Measurements from ENCODE around the gene KLHDC8A.

The KLHDC8A gene

DNA sequence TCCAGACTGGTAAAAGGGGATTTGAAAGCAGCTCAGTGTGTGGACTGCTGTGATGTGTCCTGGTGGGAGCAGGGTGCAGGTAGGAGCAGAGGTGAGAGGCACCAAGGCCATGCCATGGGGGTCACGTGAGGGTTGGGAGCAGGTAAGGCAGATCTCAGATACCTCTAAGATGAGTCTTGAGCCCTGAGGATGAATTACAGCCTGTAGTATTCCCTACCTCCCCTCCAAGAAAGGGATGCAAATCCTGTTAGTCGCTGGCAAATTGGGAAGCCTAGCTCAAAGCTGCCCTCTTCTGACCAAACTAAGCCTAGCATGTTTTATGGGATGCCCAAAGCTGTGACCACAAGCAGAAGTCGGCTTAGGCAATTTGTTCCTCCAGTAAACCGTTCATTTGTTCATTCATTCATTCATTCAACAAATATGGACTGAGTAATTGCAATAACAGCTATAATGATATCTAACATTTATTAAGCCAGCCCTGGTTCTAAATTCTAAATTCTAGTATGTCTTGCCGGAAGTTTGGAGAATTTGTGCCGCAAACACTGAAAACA, 31.3 kb downstream of the KLHDC8A start:
- Histone ChIP-seq H3K27ac (ENCODE audit: low read depth, low read length) (no peak overlapping the region), H3K4me3 (ENCODE audit: low read depth in 1 of 2, low read length in 2 of 2) (no peak overlapping the region), H3K27me3 (ENCODE audit: control insufficient read depth in 1 of 2, insufficient read depth in 2 of 2, low read length in 2 of 2) (no peaks in the 10 kb centered on the region), H3K9me3 (ENCODE audit: low read length) (no peaks in the 10 kb centered on the region), H3K9ac (ENCODE audit: low read length) (no peak overlapping the region), H3K36me3 (ENCODE audit: insufficient read depth, low read length) (no peaks in the 10 kb centered on the region), H3K4me1 (ENCODE audit: insufficient read depth, low read length) (no peaks in the 10 kb centered on the region)

DNA sequence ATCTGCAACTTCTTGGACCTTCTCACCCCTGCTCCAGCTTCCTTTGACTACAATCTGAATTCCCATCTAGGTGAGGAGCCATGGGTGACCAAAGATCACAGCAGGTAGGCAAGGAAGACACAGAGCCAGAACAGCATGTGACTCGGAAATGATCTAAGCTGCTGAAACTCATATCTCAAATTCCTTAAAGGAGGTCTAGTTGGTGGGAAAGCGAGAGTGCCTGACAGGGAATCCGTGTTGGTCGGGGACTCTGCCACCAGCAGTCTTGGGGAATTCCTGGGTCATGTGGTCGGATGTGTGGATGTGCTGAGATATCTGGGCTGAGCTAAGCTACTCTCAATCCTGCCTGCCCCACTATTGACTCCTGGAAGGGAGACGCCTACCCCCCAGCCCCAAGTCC, 31.9 kb downstream of the KLHDC8A start:
- peaks cover 2% of the 10 kb centered on the region for H3K4me1 ChIP-seq (ENCODE audit: insufficient read depth, low read length)
- no peaks in the 10 kb centered on the region for H3K36me3 ChIP-seq (ENCODE audit: insufficient read depth, low read length)
- H3K9ac ChIP-seq (ENCODE audit: low read length): no peak overlapping the region
- no peaks in the 10 kb centered on the region for H3K9me3 ChIP-seq (ENCODE audit: low read length)
- no peaks in the 10 kb centered on the region for H3K27me3 ChIP-seq (ENCODE audit: control insufficient read depth in 1 of 2, insufficient read depth in 2 of 2, low read length in 2 of 2)
- no peak overlapping the region for H3K27ac ChIP-seq (ENCODE audit: low read depth, low read length)
- no peak overlapping the region for H3K4me3 ChIP-seq (ENCODE audit: low read depth in 1 of 2, low read length in 2 of 2)

DNA sequence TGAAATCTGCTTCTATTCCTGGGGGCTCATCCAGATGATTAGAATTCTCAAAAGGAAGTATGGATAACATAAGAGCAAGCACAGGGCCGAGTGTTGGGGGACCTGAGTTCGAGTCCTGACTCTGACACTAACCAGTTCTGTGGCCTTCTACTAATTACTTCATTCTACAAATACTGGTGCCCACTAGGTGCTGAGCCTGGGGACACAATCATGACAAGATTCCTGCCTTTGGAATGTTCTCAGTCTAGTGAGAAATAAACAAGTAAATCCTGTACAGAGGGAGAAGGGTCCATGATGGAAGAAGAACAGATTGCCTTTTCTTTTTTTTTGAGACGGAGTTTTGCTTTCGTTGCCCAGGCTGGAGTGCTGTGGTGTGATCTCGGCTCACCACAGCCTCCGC, 32.9 kb downstream of the KLHDC8A start:
- Histone ChIP-seq H3K9ac (ENCODE audit: low read length) (no peak overlapping the region), H3K4me1 (ENCODE audit: insufficient read depth, low read length) (peaks cover 12% of the 10 kb centered on the region), H3K27me3 (ENCODE audit: control insufficient read depth in 1 of 2, insufficient read depth in 2 of 2, low read length in 2 of 2) (no peaks in the 10 kb centered on the region)

DNA sequence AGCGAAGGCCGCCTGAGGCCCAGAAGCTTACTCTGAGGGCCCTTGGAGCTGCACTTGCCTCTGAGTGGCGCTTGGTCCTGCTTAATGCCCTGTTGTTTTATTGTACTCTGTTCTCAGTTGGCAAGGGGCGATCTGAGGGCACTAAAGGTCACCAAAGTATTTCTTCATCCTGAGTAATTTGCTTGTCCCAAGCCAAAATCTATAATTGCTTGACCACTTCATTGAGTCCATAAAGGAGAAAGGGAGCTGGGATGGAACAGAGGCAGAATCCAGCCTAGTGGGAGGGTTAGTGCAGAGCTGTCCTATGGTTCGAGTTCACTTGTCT, 34.8 kb downstream of the KLHDC8A start:
- H3K4me3 ChIP-seq (ENCODE audit: low read depth in 1 of 2, low read length in 2 of 2): peak overlapping the region in 1 of 2 donors; percentile 74
- H3K9ac ChIP-seq (ENCODE audit: low read length): no peak overlapping the region
- no peaks in the 10 kb centered on the region for H3K27me3 ChIP-seq (ENCODE audit: control insufficient read depth in 1 of 2, insufficient read depth in 2 of 2, low read length in 2 of 2)
- H3K27ac ChIP-seq (ENCODE audit: low read depth, low read length): no peak overlapping the region
- no peaks in the 10 kb centered on the region for H3K9me3 ChIP-seq (ENCODE audit: low read length)
- H3K36me3 ChIP-seq (ENCODE audit: insufficient read depth, low read length): no peaks in the 10 kb centered on the region
- H3K4me1 ChIP-seq (ENCODE audit: insufficient read depth, low read length): peaks cover 27% of the 10 kb centered on the region

More for the DNA sequence above, 32.9 kb downstream of the KLHDC8A start:
- Histone ChIP-seq H3K36me3 (ENCODE audit: insufficient read depth, low read length) (no peaks in the 10 kb centered on the region), H3K27ac (ENCODE audit: low read depth, low read length) (no peak overlapping the region), H3K4me3 (ENCODE audit: low read depth in 1 of 2, low read length in 2 of 2) (no peak overlapping the region), H3K9me3 (ENCODE audit: low read length) (no peaks in the 10 kb centered on the region)

DNA sequence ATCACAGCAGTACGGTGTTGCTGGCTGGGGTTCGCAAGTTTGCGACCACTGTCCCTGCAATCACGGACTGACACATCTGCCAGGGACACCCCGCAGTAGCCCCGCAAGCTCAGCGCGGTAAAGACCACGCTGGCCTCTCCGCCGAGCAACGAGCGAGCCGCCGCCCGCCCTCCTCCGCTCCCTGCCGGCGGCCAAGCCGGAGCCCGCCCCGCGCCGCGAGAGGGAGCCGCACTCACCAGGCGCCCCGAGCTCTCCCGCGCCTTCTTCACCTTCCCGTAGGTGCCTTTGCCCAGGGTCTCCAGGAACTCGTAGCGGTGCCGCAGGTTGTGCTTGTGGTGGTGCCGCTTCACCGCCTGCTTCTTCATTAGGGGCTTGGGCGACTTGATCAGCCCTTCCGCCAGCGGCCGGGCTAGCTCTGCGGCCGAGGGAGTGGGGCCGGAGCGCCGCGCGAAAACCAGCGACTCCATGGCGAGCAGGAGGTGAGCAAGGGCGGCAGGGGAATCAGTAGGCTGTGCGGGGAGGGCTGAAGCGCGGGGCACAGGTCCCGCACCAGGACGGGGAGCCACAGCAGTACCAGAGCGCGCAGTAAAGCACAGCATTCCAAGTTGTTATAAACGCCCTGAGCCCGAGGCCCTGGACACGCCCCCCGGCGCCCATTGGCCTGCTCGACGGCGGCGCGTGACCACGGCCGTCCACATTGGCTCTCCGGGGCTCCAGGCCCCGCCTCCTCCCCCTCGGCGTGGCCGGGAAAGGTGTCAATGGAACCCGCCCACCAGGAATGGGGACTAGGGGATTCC, 35.4 kb downstream of the KLHDC8A start, which contains the start of gene NUAK2:
Gene NUAK2 (minus strand): TSS at position 584 of the 797 bp plus-strand sequence. CDS start 117 bp downstream, at position 467.
- Histone ChIP-seq H3K4me1 (ENCODE audit: insufficient read depth, low read length) (peaks cover 27% of the 10 kb centered on the region), H3K9me3 (ENCODE audit: low read length) (no peaks in the 10 kb centered on the region), H3K4me3 (ENCODE audit: low read depth in 1 of 2, low read length in 2 of 2) (peak within 1 kb of the TSS; percentile 61 to 74), H3K9ac (ENCODE audit: low read length) (peak within 1 kb of the TSS; percentile 49), H3K36me3 (ENCODE audit: insufficient read depth, low read length) (no peaks in the 10 kb centered on the region), H3K27me3 (ENCODE audit: control insufficient read depth in 1 of 2, insufficient read depth in 2 of 2, low read length in 2 of 2) (no peaks in the 10 kb centered on the region), H3K27ac (ENCODE audit: low read depth, low read length) (peak within 1 kb of the TSS; percentile 40)

DNA sequence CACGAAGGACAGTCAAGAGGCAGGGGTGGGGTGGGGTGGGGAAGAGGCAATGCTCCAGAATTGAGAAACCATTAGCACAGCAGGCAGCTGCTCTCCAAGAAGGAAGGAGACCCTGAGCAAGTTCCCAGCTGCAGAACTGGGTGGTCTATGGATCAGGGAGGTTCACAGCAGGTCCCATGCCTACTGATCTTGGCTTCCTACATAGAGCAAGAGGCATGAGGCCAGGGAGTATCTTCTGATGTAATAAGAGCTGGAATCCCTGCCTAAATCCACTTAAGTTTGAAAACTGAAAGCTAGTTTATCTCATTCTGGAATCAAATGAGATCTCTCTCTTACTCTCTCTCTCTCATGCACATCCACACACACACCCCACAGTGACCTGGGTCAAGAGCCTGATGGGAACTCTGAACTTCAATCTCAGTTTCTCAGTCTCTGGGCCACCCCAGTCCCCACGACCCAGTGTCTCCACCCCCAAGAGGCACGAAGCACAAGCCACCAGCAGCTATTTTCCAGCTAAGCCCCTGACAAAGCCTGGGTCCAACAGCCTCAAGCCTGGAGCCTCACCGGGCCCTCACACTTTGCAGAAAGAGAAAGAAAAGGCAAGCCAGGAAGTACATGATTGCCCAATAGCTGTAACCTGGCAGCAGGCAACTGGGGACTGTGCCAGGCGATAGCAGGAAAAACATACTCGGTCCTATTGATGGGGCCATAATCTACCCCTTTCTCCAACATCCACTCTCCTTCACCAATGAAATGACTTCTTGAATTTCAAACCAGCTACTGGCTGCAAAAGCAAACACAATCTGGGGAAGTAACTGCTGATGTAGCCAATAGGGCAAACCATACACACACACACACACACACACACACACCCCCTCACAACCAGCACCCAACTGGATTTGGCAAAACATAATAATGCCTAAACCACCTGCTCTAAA, 37.4 kb downstream of the KLHDC8A start:
- Histone ChIP-seq H3K36me3 (ENCODE audit: insufficient read depth, low read length) (no peaks in the 10 kb centered on the region), H3K9me3 (ENCODE audit: low read length) (no peaks in the 10 kb centered on the region), H3K27ac (ENCODE audit: low read depth, low read length) (no peak overlapping the region), H3K4me3 (ENCODE audit: low read depth in 1 of 2, low read length in 2 of 2) (peak overlapping the region in 1 of 2 donors; percentile 13), H3K27me3 (ENCODE audit: control insufficient read depth in 1 of 2, insufficient read depth in 2 of 2, low read length in 2 of 2) (no peaks in the 10 kb centered on the region), H3K9ac (ENCODE audit: low read length) (no peak overlapping the region), H3K4me1 (ENCODE audit: insufficient read depth, low read length) (peaks cover 27% of the 10 kb centered on the region)

DNA sequence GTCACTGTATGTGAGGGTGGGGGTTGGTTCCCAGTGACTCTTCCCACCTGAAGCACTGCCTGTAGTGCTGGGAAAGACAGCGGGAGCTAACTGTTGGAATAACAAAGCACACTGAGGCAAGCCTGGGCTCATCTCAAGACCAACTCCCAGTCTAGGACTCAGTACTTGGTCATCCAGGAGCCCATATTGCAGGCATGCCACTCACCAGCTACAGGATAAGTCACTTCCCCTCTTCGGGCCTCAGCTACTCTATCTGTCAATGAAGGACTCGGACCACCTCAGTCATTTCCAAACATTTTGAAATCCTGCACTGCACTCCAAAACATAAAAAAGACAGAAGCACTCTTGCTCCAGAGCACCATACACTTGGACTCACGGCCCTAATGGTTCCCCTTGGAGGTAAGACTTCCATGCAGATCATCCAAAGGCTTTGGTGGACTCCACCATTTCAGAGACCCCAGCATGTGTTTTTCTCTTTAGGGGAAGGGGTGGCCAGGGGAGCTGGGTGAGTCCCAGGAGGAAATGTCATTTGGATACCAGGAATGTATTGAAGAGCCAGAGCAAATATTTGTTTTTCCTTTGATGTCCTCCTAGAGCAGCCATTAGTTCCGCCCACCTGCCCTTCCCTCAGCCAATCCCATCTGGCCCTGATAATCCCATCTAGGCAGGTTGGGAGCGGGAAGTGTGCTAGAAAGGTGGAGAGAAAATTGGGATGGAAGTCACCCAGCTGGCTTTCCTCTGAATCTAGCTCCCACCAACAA, 38.3 kb downstream of the KLHDC8A start:
- H3K27me3 ChIP-seq (ENCODE audit: control insufficient read depth in 1 of 2, insufficient read depth in 2 of 2, low read length in 2 of 2): no peaks in the 10 kb centered on the region
- H3K36me3 ChIP-seq (ENCODE audit: insufficient read depth, low read length): no peaks in the 10 kb centered on the region
- no peak overlapping the region for H3K9ac ChIP-seq (ENCODE audit: low read length)
- no peak overlapping the region for H3K27ac ChIP-seq (ENCODE audit: low read depth, low read length)
- no peaks in the 10 kb centered on the region for H3K9me3 ChIP-seq (ENCODE audit: low read length)
- peaks cover 30% of the 10 kb centered on the region for H3K4me1 ChIP-seq (ENCODE audit: insufficient read depth, low read length)
- H3K4me3 ChIP-seq (ENCODE audit: low read depth in 1 of 2, low read length in 2 of 2): no peak overlapping the region

DNA sequence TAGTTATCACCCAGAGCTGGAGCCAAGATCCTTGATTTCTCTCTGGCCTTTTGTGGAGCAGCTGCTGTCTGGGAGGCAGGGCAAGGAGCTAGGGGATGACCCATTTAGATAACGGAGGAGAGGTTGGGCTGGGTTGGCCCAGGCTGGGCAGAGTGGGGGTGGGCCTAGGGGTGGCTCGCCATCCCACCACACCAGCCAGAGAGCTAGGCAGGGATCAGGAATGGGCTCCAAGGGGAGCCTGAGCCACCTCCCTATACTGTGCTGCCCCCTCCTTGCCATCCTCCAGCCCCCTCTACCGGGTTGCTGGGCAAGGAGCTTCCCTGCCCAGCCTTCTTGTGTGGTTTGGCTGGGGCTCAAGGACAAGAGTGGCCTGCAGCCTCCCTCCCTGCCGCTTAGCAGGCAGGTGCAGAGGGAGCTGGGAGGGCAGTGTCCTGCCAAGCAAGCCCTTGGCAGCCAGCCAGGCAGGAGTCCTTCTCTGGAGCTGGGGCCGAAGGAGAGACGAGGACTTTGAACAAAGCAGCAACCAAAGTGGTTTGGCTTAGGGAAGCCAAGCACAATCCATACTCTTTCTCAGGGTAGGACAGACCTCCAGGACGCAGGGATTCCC, 39.3 kb downstream of the KLHDC8A start:
- Histone ChIP-seq H3K4me3 (ENCODE audit: low read depth in 1 of 2, low read length in 2 of 2) (no peak overlapping the region), H3K9ac (ENCODE audit: low read length) (no peak overlapping the region), H3K27me3 (ENCODE audit: control insufficient read depth in 1 of 2, insufficient read depth in 2 of 2, low read length in 2 of 2) (no peaks in the 10 kb centered on the region), H3K4me1 (ENCODE audit: insufficient read depth, low read length) (peaks cover 30% of the 10 kb centered on the region), H3K27ac (ENCODE audit: low read depth, low read length) (no peak overlapping the region), H3K36me3 (ENCODE audit: insufficient read depth, low read length) (no peaks in the 10 kb centered on the region), H3K9me3 (ENCODE audit: low read length) (no peaks in the 10 kb centered on the region)

DNA sequence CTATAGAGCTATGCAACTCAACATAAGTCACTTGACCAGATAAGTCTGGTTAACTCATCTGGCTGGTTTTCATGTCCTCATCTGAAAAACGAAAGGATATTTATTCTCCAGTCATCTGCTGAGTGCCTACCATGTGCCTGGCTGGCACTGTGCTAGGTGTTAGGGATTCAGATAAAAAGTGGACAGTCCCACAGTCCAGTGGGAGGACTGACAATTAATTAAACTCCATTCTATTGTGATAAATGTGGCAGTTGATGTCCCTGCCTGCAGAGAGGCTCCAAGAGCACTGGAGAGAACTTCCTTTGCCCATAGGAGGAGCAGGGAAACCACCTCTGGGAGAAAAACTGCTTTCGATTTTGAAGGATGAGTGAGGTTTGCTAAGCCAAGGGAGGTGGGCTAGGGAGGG, 40.6 kb downstream of the KLHDC8A start:
- H3K4me1 ChIP-seq (ENCODE audit: insufficient read depth, low read length): peaks cover 30% of the 10 kb centered on the region
- H3K27ac ChIP-seq (ENCODE audit: low read depth, low read length): no peak overlapping the region
- H3K9me3 ChIP-seq (ENCODE audit: low read length): no peaks in the 10 kb centered on the region
- H3K27me3 ChIP-seq (ENCODE audit: control insufficient read depth in 1 of 2, insufficient read depth in 2 of 2, low read length in 2 of 2): no peaks in the 10 kb centered on the region
- H3K4me3 ChIP-seq (ENCODE audit: low read depth in 1 of 2, low read length in 2 of 2): no peak overlapping the region
- H3K36me3 ChIP-seq (ENCODE audit: insufficient read depth, low read length): no peaks in the 10 kb centered on the region
- no peak overlapping the region for H3K9ac ChIP-seq (ENCODE audit: low read length)

DNA sequence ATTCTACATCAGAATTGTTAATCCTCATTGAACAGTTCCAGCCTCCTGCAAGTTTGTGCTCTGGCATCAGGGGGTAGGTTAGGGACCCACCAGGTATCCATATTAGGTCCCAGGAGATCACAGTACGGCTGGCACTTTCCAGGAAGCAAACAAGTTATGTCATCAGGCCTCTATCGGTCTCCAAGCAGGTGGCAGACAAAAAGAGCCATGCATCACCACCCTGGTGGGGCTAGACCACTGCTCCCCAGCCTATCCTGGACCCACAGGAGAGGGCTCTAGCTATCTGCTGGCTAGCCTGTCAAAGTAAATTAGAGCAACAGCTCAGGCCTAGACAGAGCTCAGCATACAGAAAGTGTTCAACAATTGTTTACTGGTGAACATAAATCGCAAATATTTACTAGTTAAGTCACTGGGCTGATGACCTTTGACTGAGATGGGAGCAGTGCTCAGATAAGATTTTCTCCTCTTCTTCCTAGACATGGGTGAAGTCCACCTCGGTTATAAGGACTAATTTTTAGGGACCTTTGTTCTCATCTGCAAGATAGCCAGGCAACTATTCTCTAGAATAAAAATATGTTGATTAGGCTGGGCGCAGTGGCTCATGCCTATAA, 41.6 kb downstream of the KLHDC8A start:
- Histone ChIP-seq H3K4me1 (ENCODE audit: insufficient read depth, low read length) (peaks cover 30% of the 10 kb centered on the region), H3K36me3 (ENCODE audit: insufficient read depth, low read length) (no peaks in the 10 kb centered on the region), H3K27ac (ENCODE audit: low read depth, low read length) (no peak overlapping the region), H3K9ac (ENCODE audit: low read length) (no peak overlapping the region), H3K4me3 (ENCODE audit: low read depth in 1 of 2, low read length in 2 of 2) (no peak overlapping the region), H3K27me3 (ENCODE audit: control insufficient read depth in 1 of 2, insufficient read depth in 2 of 2, low read length in 2 of 2) (no peaks in the 10 kb centered on the region), H3K9me3 (ENCODE audit: low read length) (no peaks in the 10 kb centered on the region)

Measured in muscle layer of colon (tissue), 2 donors.